Tibial nerve (tissue), 3 donors: ENCODE data around the gene NISCH.

ENCODE experiments used
- EP300 ChIP-seq, 2 donors: sonication (generic); formaldehyde crosslinking; IDR thresholded peaks; one replicate each; pipeline ENCODE4 v1.6.1; 2017; ENCODE audit warnings: antibody characterized with exemption in 2 of 2, mild to moderate bottlenecking in 1 of 2
- POLR2A ChIP-seq, 2 donors: fragments of 450-650 bp; IDR thresholded peaks; one replicate each; pipeline ENCODE4 v1.6.1; 2017; ENCODE audit warnings: antibody characterized with exemption in 2 of 2, mild to moderate bottlenecking in 2 of 2, moderate library complexity in 2 of 2

GRCh38 chr3:52521488-52521824 lies 66.1 kb downstream of the NISCH start:
- no peak for TF ChIP-seq POLR2A (IDR thresholded peaks at IDR 0.05)
- no peak for TF ChIP-seq EP300 (IDR thresholded peaks at IDR 0.05)
